ENCODE data around the gene TNFRSF8. TPM values are rescaled to one million over a fixed set of nuclear protein-coding genes. Genes with fewer than 3 reads are reported as not detected.

TNFRSF8 gene
- total RNA-seq, 1 donor from 2014 or later, result 0.10 TPM

DNA sequence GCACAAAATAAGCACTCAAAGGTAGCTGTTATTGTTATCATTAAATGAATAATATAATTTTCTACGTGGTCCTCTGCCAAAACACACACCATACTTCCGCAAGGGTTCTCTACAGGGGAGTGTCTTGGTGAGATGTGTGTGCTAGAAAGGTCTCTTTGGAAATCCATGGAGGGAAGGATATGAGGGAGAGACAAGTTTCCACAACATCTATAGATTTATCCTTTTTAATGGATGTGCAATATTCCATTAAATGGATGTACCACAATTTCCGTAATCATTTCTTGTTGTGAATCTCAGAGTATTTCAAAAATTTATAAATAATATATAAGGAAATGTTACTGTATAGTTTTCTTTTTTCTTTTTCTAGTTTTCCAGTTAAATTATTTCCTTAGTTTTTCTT, 2.6 kb upstream of the TNFRSF8 start:
- DNase-seq, result no peak

DNA sequence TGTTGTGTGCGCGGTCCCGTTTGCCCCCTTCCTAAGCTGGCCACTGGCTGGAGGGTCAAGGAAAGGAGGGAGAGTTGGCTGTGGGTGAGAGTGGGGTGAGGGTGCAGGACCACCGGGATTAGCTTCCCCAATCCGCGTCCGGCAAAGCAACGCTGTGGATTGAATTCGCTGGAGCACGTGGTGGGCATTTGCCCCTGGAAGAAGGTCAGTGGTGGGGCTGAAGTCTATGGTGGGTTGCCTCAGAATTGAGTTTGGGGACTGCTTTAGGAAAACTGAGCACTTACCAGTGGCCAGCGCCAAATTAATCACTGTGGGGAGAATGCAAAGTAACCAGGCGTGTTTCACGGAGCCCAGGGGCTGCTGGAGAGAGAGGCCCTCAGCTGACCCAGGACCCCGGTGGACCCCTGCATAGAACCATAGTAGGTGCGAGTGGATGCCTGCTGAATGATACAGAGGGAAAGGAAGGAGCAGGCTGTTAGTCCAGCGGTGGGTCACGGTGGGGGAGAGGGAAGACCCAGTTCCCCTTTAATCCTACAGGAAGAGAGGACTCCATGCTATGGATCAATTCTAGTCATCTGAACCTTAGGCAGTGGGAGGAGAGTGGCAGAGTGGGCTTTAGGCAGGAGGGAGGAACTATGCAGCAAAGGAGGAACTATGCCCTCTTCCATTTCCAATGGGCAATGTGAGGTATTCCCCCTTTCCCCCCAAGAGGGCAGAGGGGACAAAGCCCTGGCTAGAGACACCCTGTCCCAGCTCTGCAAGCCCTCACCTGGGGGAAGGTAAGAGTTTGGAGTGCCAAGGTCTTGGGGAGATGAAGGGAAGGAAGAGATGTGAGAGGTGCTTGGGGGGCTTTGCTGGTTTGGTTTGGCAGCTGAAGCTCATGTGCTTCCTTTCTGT, 1.2 kb downstream of the TNFRSF8 start:
- no peak for DNase-seq

DNA sequence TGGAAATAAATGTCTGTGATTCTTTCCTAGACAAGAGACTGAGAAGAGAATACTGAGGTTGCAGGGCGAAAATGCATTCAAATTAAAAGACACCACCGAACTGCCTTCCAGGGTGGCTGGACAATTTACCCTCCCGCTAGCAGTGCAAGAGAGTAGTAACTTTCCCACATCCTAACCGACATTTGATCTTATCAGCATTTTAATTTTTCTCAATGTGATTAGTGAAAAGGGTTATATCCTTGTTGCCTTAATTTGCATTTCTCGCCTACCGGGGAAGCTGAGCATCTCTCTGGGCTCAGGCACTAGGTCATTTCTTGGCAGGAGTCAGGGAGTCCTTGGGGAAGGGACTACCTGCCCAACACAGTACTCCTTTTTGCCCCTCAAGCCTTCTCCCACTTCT, 2.8 kb downstream of the TNFRSF8 start:
- no peak for DNase-seq

DNA sequence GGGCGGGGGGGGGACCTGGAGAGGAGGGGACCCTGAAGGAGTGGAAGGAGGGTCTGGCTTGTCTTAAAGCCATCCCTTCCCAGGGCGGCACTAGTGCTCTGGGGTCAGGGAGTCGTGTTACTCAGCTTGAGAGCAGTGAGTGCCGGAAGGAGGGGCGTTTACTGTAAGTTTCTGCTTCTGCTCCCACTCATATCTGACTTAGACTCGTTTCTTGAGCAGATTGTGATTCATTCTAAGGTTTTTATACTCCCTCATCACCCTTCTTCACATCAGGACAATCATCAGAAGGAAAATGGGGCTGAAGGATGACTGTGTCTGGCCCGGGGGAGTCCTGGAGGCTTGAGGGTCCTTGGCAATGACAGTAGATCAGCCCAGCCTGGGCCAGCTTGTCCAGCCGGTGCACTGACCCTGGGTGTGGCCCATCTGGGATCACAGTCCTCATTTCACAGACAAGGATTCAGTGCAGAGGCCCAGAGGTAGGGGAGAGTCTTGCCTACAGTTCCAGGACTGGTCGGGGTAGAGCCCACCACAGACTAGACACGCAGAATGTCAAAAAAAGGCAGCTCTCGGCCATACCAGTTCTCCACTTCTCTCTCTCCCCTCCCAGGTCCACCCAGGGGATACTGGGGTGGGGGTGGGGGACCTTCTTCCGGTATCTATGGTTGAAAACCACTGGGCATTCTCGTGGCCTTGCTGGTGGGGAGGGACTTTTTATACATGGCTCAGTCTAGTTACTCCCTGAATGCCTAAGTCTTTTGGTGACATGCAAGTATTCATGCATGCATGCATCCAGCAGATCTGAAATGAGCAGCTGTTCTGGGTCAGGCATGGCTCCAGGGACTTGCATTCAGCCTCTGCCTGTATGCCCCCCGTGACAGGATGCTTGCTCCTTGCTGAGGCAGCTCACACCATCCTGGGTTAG, 5.1 kb downstream of the TNFRSF8 start:
- DNase-seq, result peak; percentile 6

DNA sequence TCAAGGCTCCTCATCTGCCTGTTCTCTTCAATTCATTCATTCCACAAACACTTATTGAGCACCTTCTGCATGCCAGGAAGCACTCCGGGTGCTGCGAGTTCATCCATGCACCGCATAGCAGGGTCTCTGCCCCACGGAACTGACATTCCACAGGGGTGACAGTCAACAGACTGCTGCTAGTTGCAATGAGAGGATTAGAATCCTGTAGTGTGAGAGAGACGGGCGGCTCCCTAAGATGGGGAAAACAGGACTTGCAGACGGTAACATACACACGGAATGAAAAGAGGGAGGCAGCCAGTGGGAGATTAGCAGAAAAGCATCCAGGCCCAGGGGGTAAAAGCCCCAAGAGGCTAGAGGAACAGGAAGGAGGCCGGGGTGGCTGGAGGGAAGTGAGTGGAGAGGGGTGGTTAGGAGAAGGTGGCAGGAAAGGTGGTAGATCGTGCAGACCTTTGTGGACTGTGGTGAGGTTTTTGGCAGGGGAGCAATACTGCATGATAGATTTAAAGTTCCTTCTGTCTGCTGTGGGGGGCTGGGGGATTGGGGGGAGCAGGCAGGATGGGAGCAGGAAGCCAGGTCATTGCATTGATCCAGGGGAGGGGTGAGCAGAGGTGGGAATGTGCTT, 6.6 kb downstream of the TNFRSF8 start:
- DNase-seq, result no peak

DNA sequence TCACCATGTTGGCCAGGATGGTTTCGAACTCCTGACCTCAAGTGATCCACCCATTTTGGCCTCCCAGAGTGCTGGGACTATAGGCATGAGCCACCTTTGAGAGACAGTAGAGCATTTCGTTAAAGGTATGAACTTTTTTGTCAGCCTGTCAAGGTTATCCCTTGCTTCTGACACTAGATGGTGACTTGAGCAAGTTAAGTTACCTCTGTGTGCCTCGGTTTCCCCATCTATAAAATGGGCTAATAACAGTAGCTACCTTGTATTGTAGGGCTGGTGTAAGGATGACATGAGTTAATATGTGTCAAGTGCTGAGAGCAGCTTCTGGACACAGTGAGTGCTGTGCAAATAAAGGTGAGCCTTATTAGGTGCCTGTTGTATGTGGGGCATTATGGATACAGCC, 8.8 kb downstream of the TNFRSF8 start:
- DNase-seq, result no peak

DNA sequence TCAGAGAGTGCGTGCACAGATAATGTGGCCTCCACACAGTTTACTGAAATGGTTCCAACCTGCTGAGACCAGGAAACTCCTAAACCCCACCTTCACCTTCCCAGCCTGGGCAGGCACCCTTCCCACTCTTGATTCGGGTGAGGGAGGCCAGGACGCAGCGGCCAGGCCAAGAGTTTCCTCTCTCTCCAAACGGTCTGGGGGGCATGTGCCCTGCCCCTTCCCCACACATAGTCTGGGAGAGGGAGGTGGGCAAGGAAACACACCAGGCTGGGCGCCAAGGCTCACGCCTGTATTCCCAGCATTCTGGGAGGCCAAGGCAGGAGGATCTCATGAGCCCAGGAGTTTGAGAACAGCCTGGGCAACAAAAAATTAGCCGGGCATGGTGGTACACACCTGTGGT, 9.6 kb downstream of the TNFRSF8 start:
- no peak for DNase-seq

DNA sequence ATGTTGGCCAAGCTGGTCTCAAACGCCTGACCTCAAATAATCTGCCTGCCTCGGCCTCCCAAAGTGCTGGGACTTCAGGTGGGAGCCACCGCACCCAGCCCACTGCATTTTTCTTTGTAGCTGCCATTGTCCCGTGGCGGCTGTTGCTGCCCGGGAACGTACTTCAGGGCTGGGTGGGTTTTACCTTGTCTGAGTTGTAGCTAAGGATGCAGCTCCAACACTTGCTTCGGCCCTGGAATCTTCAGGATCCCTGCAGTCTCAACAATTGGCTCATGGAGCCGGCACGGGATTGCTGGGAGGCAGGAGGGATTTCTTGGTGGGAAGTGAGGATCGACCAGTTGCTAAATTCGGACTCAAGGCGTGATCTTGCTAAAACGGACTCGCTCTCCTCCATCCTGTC, 10.7 kb downstream of the TNFRSF8 start:
- DNase-seq, result no peak

DNA sequence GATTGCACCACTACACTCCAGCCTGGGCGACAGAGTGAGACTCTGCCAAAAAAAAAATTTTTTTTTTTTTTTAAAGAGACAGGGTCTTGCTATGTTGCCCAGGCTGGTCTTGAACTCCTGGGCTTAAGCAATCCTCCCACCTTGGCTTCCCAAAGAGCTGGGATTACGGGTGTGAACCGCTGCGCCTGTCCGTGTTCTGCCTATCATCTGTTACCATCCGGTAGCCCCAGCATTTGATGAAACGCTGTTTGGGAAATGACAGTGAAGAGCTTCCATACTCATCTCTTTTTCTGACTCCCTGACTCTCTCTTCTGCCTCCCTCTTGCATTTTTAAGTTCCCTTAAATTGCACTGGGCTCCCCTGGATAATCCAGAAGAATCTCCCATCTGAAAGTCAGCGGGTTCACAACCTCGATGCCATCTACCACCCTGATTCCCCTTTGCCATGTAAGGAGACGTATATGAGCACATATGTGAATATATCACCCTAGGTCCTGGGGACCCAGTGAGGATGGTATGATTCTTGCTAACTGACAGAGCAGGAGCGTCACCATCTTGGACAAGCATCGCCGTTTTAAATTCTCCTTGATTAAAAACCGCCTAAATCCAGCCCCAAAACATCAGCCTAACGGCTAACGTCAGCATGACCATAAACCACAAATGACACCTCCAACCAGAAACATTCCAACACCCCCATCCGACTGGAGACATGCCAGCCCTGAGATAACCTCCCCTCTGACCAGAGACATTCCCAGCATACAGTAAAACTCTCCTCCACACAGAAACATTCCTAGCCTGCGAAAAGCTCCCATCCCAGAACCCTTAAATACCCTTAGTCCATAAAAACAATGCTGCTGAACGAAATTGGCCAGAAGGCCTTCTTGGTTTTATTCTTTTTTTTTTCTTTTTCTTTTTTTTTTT, 12.4 kb downstream of the TNFRSF8 start:
- no peak for DNase-seq

DNA sequence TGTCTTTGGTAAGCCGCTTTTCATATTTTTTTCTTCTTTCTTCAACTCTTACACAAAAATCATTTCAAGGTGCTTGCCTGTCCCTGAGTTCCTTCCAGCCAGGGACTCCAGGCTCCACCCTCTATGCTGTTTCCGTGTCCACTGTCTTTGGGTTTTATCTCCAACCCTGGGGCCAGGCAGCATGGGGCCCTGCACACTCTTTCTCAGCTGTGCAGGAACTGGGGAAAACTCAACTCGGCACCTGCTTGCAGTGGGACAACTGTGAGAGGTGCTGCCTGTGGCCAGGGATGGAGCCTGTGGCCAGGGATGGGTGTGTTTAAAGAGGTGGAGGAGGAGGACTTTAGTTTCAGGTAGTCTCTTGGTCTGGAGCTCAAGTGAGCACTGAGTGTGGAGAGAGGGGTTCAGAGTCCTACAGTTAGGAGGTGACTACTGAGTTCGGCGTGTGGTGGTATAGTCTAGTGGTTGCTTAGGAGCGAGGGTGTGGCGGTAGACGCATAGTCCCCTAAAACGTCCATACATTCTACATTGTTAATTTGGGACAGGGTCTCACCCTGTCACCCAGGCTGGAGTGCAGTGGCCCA, 13.4 kb downstream of the TNFRSF8 start:
- DNase-seq, result no peak

DNA sequence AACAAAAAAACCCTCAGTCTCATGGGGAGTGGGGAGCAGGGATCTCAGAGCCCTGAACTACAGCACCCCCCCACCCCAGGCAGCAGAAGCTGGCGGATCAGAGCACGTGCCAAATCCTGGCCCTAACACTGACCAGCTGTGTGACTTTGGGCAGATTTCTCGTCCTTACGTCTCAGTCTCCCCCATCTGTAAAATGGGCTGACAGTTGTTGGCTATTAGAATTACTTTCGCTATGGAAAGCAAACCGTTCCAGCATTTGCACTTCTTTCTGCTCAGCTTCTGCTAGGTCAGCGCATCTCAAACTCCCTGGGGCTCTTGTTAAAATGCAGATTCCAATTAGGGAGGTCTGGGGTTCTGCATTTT, 15.5 kb downstream of the TNFRSF8 start:
- no peak for DNase-seq

DNA sequence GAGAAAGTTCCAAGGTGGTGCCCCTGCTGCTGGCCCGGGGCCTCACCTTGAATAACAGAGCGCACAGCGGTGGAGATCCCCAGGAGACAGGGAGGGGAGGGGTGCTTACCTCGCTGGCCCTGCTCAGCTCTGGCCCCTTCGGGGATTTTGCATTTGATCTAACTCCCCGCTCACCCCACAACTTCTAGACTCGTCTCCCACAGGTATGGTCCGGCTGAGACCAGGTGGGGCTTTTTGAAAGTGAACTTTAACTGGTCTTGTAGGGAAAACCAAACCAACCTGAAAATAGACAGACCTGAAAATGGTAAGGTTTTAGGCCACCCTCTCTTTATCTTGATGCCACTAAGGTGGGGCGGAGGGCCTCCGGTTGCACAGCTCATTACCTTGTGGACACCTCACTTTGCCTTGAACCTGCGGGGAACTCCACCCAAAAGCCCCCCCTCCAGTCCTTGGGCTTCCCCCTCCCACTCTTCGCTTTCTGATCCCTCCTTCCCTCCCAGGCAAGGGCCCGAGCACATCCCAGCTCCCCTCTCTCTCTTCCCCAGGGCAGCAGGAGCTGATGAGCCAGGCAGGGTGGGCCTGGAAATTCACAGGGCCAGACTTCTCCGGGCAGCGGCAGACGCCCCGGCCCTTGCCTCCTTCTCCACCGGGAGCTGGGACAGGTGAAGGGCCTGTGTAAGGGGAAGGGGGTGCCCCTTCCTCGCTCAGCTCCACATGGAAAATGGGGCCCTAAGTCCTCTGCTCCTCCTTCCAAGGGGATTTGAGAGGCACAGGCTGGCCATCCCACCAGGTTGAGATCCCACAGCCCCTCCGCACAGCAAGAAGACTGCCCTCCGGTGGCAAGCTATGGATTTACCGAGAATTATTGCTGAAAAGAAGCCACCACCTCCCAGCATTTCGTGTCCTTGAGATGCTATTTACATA, 16.1 kb downstream of the TNFRSF8 start:
- no peak for DNase-seq

DNA sequence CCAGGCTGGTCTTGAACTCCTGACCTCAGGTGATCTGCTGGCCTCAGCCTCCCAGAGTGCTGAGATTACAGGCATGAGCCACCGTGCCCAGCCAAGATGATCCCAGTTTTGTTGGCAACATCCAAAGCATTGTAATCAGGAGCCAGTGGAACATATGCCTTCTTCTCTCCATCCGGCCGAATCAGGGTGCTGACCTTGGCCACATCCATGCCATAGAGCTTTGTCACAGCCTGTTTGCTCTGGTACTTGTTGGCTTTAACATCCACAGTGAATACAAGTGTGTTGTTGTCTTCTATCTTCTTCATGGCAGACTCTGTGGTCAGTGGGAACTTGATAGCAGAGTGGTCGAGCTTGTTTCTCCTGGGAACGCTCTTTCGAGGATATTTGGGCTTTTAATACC, 17.1 kb downstream of the TNFRSF8 start:
- no peak for DNase-seq

DNA sequence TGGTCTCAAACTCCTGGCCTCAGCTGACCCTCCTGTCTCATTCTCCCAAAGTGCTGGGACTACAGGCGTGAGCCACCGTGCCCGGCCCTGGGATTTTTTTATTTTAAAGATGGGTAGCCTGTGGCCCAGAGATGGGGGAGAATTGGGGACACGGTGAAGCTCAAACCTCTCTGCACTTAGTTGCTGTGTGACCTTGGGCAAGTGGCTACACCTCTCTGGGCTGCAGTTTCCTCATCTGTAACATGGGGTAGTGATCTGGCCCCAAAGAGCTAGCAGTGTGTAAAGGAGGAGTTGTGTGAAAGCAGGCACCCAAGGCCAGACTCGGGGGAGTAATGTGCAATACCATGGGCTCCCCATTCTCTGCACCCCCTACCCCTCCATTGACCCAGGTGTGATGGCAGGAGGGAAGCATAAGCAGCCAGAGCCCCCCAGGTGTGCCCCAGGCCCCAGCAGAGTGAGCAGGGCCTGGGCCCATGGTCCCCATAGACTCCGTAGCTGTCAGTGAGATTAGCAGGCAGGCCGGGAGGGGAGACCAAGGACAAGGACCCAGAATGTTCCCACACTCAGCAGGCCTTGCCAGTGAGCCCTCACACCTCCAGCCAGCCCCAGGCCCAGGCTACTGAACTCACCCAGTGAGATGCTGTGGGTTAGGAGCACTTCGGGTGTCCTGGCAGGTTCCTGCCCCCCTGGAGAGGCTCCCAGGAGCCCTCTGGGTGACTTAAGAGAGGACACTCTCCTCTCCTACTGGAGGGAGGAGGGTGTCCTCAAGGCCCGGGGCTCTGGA, 17.9 kb downstream of the TNFRSF8 start:
- no peak for DNase-seq

DNA sequence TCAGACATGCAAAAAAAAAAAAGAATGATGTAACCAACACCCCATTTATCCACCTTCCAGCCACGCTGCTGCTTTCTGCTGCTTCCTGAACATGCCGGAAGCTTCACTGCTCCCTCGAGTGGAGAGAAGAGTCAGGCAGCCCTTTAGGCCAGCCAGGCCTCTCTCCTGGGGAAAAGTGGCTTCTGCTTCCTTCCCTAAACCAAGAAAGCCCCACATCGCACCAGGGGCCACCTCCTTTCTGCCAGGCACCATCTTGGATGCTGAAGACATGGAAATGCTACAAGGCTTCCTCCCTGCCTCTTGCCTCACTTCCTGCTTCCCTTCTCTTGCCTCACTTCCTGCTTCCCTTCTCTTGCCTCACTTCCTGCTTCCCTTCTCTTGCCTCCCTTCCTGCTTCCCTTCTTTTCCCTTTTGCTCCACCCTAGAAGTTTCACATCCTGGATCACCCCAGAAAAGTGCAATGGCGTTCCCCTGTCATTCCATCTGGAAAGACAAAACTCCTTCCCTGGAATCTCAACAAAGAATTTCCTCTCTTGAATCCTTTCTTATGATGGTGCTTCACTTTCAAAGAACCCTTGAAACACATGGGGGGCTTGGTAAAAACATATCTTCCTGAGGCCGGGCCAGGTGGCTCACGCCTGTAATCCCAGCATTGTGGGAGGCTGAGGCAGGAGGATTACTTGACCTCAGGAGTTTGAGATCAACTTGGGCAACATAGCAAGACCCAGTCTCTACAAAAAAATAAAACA, 18.7 kb downstream of the TNFRSF8 start:
- DNase-seq, result no peak

DNA sequence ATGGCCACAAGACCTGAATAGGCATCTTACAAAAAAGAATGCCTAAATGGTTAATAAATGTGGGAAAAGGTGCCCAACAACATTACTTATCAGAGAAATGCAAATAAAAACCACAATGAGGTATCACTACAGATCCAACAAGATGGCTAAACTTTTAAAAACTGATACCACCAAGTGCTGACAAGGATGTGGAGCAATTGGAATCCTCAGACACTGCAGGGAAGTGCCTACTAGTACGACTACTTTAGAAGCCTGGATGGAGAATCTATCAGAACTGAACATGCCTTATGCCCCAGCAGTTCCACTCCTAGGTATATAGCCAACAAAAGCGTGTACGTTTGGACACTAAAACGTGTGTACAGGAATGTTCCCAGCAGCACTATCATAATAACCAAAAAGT, 19.9 kb downstream of the TNFRSF8 start:
- no peak for DNase-seq

DNA sequence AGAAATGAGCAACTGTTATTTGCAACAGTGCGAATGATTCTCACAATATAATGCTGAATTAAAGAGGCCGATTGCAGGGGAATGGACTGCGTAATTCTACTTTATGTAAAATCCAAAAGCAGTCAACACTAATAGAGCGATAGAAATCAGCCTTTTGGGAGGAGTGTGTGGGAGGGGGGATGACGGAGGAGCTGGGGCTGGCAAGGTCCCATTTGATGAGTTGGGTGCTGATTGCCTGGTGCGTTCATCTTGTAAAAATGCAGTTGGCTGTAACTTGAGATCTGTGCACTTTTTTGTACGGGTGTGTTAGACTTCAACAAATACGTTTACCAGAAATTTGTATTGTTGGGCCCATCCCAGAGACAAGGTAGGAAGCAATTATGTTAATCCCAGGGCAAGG, 20.7 kb downstream of the TNFRSF8 start:
- no peak for DNase-seq

DNA sequence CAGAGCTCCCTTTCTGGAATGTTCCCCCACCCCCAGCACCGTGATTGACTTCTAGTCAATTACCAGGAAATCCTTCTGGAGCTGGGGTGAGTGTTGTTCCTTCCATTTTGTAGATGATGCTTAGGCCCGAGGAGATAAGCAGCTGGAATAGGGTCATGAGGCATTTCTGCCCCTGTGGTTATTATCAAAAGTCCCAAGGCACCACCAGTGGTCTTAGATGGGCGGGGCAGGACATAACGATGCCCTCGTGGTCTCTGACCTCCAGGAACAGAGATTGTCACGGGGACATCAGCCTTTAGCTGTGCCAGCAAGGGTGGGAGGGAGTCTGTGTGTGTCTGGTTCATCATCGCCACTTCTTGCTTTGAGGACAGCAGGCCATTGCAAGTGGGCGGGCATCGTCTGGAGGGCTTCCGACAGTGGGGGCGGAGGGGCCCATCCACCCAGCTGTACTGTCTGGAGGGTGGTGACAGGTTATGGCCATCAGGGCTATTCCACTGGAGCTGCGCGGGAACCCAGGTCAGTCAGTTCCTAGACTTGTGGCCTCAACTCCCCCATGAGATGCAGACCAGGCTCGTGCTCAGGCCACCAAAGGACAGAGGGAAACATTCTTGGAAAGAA, 22.6 kb downstream of the TNFRSF8 start:
- no peak for DNase-seq

Data from skin of body (tissue), 2 donors.